ENCODE results near the gene CLEC16A.

GRCh38 chr16:10931977-10932632, 12.3 kb upstream of the CLEC16A start:
- TF ChIP-seq CTCF (IDR thresholded peaks at IDR 0.05 in 4 of 5, conservative IDR thresholded peaks at IDR 0.05 in 1 of 5), result no peak
- TF ChIP-seq POLR2A (IDR thresholded peaks at IDR 0.05), result no peak
